ENCODE data around the gene ADAMTS6.

- TF ChIP-seq, protein P1, sequence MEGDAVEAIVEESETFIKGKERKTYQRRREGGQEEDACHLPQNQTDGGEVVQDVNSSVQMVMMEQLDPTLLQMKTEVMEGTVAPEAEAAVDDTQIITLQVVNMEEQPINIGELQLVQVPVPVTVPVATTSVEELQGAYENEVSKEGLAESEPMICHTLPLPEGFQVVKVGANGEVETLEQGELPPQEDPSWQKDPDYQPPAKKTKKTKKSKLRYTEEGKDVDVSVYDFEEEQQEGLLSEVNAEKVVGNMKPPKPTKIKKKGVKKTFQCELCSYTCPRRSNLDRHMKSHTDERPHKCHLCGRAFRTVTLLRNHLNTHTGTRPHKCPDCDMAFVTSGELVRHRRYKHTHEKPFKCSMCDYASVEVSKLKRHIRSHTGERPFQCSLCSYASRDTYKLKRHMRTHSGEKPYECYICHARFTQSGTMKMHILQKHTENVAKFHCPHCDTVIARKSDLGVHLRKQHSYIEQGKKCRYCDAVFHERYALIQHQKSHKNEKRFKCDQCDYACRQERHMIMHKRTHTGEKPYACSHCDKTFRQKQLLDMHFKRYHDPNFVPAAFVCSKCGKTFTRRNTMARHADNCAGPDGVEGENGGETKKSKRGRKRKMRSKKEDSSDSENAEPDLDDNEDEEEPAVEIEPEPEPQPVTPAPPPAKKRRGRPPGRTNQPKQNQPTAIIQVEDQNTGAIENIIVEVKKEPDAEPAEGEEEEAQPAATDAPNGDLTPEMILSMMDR (IDR thresholded peaks at IDR 0.05), result no peak
- TF ChIP-seq POLR2A (IDR thresholded peaks at IDR 0.05), result no peak
Measured at GRCh38 chr5:65198456-65199120, 283.1 kb downstream of the ADAMTS6 start.
